RKO (cell line): ENCODE data around the gene MRPS12.

Experiments used
- DNase-seq: peaks from one replicate; pipeline ENCODE4 v3.0.0-alpha.2; 2016; ENCODE audit warnings: low spot score

MRPS12 gene

DNA sequence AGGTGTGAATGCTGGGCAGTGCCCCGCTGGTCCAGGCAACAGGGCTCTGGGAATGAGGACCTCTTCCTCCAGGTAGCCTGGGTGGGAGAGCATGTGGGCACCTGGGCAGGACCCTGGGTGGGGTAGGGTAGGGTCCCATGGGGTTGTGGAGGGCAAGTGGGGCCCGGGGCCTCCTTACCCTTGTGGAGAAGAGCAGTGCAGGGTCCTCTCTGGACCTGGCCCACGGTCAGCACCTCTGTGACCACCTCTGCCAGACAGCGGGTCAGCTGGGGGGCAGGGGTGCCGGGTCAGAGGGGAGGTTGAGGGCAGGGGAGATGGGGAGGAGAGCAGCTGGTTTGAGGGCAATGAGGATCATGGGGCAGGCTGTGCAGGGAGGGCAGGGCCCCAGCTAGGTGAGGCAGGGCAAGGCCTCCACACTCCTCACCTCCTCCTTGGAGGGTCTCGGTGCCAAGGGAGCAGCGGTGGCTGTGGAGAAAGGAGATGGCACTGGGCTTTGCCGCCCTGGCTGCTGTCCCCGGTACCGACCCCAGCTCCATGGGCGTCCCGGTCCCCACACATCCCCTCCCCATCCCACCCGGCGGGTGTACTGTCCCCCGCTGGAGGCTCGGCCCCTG lies 19.2 kb upstream of the MRPS12 start:
- no peak for DNase-seq

DNA sequence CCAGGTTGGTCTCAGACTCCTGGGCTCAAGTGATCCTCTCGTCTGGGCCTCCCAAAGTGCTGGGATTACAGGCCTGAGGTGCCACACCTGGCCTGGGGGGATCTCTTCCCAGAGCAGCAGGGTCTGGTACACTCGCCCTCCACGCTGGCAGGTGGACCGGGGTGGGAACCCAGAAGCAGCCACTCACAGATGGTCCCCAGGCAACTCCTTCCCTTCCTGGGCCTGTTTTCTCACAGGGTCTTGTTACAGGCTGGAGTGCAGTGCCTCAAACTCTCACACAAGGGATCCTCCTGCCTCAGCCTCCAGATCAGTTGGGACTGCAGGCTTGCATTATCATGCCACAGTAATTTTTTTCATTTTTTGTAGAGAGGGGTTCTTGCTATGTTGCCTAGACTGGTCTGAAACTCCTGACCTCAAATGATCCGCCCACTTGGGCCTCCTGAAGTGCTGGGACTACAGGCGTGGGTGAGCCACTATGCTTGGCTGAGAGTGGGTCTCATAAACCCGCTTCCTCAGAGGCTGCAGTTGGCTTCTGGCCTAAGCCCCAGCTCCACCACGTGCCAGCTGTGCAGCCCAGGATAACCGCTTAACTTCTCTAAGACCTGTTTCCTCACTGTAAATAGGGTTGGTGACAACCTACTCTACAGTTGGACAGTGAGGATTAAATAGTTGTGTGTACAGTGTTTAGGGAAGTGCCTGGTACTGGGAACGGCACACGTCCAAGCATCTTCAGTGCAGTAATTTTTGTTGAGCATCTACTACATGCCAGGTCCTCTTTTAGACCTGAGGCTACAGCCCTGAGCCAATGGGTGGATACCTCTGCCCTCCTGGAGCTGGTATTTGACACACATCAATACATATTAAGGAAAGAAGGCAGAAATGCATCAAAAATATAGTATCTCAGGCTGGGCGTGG lies 17.9 kb upstream of the MRPS12 start:
- no peak for DNase-seq

DNA sequence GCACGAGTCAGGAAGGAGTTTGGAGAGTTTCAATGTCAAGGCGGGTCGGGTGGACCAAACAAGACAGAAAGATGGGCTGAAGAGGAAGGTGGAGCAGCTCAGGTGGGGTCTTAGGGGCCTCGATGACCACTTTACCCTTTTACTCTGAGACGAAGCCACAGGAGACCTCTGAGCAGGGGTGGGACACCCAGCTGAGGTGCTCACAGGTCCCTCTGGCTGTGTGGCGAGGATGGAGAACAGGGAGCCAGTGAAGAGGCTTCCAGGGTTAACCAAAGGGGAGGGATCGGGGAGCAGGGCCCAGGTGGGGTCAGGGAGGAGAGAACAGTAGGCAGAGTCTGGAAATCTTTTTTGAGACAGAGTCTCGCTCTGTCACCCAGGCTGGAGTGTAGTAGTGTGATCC lies 16.8 kb upstream of the MRPS12 start:
- no peak for DNase-seq

DNA sequence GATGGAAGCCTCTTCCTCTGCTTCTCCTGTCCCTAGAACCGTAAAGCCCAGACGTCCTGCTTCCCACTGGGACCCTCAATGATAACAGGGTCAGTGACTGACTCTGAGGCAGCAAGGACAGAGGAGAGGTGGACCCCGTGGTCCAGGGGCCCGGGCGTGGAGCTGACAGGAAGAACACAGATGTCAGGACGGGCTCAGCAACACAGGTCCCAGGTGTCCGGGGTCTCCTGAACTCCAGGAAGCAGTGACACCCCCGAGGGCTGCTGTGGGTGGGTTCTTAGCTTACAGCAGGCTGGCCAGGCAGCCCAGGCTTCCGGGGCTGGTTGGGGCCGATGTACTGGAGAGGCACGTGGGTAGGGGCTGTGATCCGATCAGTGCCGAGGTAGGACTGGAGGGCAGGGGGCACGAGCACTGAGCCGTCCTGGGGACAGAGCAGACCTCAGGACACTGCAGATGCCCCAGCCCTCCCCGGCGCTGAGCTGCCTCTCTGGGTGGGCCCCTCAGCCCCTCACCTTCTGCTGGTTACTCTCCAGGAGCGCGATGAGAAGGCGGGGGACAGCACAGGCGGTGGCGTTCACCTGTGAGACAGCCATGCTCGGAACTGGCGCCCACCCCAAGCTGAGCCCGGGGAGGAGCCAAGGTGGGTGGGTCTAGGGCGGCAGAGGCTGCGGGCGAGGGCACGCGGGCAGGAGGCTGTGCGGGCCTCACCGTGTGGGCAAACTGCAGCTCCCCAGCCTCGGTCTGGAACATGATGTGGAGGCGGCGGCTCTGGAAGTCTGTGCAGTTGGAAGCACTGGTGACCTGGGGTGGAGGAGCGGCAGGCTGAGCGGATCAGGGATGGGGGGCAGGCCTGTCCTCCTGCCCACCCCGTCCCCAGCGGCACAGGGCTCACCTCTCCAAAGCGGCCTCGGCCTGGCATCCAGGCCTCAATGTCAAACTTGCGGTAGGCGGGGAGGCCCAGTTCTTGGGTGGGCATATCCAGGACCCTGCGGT lies 15.1 kb upstream of the MRPS12 start:
- DNase-seq: no peak

DNA sequence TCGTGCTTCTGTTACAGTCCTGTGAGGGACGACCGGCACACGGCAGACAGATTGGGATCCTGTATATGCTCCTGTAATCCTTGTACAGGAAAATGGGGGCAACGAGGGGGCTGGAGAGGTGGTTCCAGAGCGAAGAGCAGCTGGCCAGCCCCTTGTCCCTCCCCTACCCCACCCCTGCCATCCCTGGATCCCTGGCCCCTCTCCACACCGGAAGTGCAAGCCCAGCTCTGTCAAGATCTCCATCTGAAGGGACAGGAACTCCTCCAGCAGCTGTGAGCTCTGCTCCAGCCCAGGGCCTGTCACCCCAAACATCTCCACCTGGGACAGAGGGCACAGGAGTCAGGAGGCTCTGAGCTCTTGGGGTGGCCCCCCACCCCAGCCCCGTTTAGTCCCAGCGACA lies 13.2 kb upstream of the MRPS12 start:
- no peak for DNase-seq

DNA sequence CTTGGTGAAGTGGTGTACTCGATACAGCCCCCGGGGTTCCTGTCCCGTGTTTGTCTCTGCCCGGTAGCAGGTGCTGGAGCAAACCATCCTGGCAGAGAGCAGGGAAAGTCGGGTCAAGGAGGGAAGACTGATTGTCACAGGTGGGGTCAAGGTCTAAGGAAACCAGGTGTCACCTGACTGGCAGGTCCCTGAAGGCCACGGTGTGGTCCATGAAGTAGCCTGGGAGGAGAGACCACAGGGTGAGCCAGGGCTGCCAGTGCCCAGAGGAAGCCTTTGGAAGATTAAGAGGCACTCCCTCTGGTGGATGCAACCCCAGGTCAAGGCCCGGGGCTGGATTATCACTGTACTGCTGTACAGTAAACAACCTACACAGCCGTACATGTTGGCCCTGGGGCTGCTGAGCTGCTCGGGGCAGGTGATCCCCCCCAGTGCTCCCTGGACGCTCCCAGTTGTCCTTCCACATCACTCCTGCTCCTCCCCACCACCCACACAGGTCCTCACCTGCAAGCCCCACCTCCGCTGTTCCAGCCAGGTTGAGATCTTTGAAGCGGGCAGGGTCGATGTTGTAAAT lies 12.7 kb upstream of the MRPS12 start:
- DNase-seq: peak; percentile 19

DNA sequence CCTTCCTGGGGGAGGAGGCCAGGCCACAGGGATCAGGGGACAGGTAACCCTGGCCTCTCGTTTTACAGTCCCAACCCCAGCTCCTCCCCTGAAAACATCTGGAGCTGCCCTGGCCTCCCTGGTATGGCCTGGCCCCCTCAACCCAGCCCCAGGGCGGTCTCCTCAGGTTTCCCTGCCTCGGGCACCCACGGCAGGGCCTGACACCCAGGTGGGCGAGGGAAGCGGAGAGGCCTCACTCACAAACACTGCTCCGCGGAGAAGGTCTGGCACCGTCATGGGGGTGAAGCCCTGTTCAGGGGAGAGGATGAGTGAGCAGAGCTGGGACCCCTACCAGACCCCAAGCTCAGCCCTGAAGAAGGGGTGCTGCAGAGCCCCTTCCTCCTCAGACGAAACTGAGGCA lies 12.2 kb upstream of the MRPS12 start:
- DNase-seq: no peak

DNA sequence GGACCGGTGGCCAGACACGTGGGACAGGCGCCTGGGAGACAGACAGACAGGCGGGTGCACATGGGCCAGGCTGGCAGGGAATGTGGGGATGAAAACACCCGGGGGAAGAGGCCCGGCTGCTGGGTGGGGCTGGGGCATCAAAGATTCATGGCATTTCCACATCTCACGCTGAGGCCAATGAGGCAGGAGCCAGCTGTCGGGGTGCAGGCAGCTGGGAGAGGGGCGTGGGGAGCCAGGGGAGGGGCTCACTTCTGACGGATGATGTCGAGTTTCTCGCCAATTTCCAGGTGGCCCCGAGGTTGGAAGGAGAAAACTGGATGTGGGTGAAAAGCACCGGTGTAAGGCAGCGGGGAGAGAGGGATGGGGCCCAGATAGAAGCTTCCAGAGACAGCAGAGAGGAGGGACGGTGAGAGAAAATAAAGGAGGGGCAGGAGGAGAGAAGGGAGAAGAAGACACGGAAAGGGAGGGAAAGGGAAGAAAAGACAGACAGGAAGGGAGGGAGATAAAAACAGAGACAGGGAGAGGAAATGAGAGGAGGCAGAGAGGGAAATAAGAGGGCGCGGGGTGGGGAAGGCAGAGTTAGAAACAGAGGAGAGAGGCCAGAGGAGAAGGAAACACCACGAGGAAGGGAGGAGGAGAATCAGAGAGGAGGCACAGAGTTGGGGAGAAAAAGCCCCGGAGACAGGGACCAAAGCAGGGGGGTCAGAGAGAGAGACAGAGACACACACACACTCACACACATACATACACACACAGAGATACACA lies 10.7 kb upstream of the MRPS12 start:
- no peak for DNase-seq

DNA sequence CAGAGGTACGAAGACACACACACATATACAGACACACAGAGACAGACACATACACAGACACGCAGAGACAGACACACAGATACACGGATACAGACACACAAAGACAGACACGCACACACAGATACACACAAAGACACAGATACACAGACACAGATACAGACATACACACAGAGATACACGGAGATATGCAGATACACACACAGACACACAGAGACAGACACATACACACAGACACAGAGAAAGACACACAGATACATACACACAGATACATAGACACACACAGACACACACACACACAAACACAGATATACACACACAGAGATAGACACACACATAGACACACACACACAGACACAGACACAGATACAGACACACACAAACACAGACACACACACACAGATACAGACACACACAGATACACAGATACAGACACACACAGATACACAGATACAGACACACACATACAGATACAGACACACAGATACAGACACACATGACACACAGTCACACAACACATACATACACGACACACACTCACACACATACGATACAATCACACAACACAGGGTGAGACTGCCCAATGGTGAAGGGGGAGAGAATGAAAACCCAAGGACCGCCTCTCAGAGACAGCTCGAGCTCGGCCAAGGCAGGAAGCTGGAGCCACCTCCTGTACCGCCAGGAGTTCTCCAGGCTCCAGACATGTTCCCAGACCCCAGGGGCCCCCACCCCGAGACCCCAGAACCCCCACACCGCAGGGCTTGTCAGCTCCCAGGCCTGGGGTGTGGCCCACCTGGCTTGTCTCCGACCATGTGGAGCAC lies 9.9 kb upstream of the MRPS12 start:
- no peak for DNase-seq

DNA sequence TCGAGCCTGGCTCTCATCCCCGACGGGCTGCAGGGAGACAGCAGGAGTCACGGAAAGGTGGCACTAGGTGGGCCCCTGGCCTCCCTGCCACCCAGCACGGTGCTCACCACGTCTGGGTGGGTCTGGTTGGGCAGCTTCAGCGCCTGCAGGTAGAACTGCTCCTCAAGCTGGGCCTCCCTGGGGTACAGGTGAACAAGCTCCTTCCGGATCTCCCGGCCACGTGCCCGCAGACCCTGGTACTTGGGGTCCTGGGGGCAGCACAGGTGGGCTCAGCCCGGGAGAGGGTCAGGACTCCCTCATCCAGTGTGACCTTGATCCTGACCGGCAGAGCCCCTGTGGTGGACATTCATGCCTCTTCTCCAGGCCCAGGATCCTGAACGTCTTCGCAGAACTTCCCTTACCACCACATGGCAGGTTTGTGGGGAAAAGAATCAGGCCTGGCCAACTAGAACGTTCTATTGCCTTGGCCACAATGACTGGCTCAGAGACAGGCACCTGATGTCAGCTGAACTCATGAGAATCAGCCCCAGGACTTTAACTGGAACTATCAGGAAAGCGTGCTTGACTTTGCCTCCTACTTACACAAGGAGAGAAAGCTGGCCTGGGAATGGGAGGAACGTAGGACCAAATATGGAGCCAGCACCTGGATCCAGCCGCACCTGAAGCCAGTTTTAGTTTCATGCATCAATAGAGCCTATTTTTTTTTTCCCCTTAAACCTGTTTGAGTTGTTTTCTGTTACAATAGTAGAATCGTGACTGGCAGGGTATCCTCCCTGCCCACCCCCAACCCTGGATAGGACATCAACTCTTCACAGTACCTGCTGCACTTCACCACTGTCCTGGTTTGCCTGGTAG lies 9.1 kb upstream of the MRPS12 start:
- no peak for DNase-seq

DNA sequence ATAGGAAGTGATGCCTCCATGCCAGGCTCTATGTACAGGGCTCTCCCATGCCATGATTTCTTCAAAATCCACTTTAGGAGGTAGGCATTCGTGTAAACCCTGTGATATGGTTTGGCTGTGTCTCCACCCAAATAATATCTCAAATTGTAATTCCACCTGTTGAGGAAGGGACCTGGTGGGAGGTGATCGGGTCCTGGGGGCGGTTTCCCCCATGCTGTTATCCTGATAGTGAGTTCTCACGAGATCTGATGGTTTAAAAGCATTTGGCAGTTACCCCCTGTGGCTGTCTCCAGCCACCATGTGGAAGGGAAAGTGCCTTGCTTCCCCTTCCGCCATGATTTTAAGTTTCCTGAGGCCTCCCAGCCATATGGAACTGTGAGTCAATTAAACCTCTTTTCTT lies 8.3 kb upstream of the MRPS12 start:
- no peak for DNase-seq

DNA sequence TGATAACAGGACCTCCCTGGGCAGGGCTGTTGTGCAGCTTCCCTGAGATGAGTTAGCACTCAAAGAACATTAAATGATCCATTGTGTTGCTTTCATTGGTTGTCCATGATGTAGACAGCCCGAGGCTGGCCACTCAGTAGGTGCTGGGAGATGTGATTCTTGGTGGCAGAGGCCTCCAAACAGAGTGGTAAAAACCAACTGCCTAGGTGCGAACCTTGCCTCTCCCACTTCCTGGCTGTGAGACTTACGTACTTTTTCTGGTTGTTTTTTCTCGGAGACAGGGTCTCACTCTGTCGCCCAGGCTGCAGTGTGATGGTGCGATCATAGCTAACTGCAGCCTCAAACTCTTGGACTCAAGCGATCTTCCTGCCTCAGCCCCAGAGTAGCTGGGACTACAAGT lies 6.4 kb upstream of the MRPS12 start:
- no peak for DNase-seq

DNA sequence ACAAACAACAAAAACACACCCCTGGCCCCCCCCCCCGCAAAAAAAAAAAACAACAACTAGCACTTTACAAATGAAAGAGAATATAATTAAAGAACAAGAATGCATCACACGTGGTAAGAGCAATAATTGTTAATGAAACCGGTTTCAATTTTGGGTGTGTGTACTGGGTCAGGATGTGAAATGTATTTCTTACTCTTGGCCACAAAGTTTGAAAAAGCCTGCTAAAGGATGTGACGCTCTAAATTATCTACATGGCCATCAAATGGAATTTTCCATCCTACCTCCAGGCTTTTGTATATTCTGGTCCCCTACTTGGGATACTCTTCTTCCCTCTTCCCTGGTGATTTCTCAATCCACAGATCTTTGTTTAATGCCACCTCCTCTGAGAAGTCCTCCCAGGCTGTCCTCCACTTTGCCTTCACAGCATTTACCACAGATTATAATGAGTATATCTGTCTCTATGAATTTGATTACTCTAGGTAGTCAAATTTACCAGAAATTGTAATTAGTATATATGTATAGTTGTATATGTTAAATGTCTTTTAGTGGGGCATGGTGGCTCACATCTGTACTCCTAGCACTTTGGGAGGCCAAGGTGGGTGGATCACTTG lies 2.2 kb upstream of the MRPS12 start:
- DNase-seq: no peak

DNA sequence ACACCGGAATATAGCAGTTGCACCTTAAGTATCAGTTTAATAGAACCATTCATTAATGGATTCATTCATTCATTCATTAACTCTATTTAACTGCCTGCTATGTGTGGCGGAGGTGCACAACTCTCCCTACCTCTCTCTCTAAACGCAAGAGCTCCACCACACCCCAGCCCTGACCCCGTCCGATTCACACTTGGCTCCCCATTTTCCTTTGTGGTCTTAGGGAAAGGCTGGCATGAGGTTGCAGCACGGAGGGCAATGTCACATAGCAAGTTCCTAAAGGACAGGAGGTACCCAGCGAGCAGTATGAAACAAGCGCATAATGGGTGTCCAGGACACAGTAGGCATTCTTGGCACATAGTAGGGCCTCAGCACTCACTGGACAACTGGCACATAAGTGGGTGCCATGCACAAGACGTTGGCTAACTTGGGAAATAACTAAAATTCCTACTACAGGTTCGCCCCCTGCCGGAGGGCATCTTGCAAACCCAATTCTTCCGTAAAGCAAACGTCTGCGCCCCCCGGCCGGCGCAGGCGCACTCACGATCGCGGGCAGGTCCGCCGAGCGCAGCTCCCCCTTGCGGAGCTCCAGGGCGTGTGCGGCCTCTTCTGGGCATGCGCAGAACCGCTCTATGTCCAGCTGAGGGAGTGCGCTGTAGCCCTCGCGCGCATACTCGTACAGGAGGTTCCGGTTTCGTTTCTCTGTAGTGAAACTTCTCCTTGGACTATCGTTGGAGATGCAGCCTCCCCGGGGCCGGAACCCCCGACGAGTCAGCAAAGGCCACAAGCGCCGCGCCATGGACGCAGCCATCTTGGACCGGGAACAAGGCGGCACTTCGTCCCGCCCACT lies 592 bp upstream of the MRPS12 start, which contains the start of gene SARS2:
Gene SARS2 (minus strand): TSS at position 835 of the 847 bp plus-strand sequence. CDS start 27 bp downstream, at position 808.
- DNase-seq: peak; percentile 96

DNA sequence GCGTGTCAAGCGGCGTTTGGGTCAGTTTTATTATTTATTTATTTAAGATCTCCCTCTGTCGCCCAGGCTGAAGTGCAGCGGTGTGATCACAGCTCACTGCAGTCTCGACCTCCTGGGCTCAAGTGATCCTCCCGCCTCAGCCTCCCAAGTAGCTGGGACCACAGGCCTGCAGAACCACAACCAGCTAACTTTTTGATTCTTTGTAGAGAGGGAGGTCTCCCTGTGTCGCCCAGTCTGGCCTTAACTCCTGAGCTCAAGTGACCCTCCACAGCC lies 713 bp downstream of the MRPS12 start:
- DNase-seq: no peak

DNA sequence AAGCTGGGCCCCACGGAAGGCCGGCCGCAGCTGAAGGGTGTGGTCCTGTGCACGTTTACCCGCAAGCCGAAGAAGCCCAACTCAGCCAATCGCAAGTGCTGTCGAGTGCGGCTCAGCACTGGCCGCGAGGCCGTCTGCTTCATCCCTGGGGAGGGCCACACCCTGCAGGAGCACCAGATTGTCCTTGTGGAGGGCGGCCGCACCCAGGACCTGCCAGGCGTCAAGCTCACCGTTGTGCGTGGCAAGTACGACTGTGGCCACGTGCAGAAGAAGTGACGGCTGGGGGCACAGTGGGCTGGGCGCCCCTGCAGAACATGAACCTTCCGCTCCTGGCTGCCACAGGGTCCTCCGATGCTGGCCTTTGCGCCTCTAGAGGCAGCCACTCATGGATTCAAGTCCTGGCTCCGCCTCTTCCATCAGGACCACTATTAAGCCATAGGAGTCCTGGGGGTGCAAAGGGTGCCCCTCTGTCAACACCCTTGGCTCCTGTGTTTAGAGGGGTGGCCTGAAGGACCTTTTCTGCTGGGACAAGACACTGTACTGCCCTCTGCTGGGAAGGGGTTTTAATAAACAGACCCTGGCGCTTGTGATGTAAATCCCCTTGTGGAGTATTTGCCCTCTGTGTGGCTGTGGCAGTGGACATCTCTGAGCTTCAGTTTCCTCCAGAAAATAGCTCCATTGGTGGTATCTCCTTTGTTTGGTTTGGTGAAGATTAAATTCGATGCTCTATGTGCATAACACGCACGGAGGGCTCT lies 1.9 kb downstream of the MRPS12 start:
- no peak for DNase-seq

DNA sequence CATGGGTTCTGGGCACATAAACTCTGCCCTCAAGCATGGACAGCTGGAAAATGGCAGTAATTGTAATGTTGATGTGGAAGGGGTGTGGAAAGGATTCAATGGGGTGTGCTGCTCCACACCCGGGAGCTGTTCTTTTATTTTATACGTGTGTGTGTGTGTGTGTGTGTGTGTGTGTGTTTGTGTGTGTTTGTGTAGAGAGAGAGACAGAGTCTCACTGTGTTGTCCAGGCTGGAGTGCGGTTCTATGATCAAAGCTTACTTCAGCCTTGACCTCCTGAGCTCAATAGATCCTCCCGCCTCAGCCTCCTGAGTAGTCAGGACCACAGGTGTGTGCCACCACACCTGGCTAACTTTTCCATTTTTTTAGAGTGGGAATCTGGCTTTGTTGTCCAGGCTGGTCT lies 2.8 kb downstream of the MRPS12 start:
- DNase-seq: no peak
